Adrenal gland (tissue), 12 donors: ENCODE results near the gene HOMER1. TPM values are rescaled to one million over a fixed set of nuclear protein-coding genes. Genes with fewer than 3 reads are reported as not detected.
A peak's percentile ranks its signal among the peaks of the same experiment; 100 is the strongest.
"Not testable (repeated sequence)": the region's sequence is repeated elsewhere in the genome, so short reads cannot be mapped to it uniquely, and the experiment has no call there.

Experiments
- DNase-seq, 7 donors: peaks; one replicate each; pipeline ENCODE4 v3.0.0-alpha.2; 2019 to 2020
- H3K27ac ChIP-seq, 5 donors: fragments of 200-600 bp; sonication (generic) in 4 of 5; 1 replicate in 3 of 5; 2 replicates in 2 of 5; pipeline versions ENCODE4 v1.5.1 to v1.8.0; 2016 to 2020; ENCODE audit warnings: mild to moderate bottlenecking in 1 of 5
- H3K27me3 ChIP-seq: fragments of 200-600 bp; 2 replicates; pipeline ENCODE4 v1.8.0; 2021
- H3K36me3 ChIP-seq, 2 donors: fragments of 200-600 bp; replicated peaks in 1 of 2; 1 replicate in 1 of 2; 2 replicates in 1 of 2; pipeline versions ENCODE4 v1.5.1 to v1.8.0; 2018 to 2022
- H3K4me1 ChIP-seq, 2 donors: fragments of 200-600 bp; replicated peaks in 1 of 2; 1 replicate in 1 of 2; 2 replicates in 1 of 2; pipeline versions ENCODE4 v1.5.1 to v1.8.0; 2018 to 2021
- H3K4me3 ChIP-seq, 4 donors: fragments of 200-600 bp; sonication (generic) in 3 of 4; one replicate each; pipeline ENCODE4 v1.5.1; 2016 to 2018
- H3K9me3 ChIP-seq, 3 donors: fragments of 200-600 bp; sonication (generic) in 1 of 3; replicated peaks in 1 of 3; 1 replicate in 2 of 3; 2 replicates in 1 of 3; pipeline versions ENCODE4 v1.5.1 to v1.8.0; 2016 to 2021
- CTCF ChIP-seq, 6 experiments: fragments of 450-650 bp in 4 of 6; fragments of 200-600 bp in 2 of 6; sonication (generic) in 1 of 6; IDR thresholded peaks; 1 replicate in 5 of 6; 2 replicates in 1 of 6; pipeline versions ENCODE4 v1.5.1 to v1.8.0; 2016 to 2021; ENCODE audit warnings: antibody characterized with exemption in 6 of 6, mild to moderate bottlenecking in 2 of 6, moderate library complexity in 1 of 6
- POLR2A ChIP-seq, 2 donors: fragments of 450-650 bp; IDR thresholded peaks; one replicate each; pipeline ENCODE4 v1.6.1; 2017; ENCODE audit warnings: antibody characterized with exemption in 2 of 2, mild to moderate bottlenecking in 2 of 2, moderate library complexity in 1 of 2
- WGBS, 4 donors: extraction: QIAGEN DNeasy Blood & Tissue Kit in 2 of 4; methylation state at CpG; one replicate each; pipeline versions ENCODE4 v1.1.5 to v1.1.7; 2013 to 2017; 5-methylcytosine and 5-hydroxymethylcytosine counted together
- intact Hi-C, 2 donors: fragments of 100-400 bp; cut with DNase I; formaldehyde crosslinking; loops; one replicate each; pipeline versions ENCODE4 v1.14.1 to v1.15.0; 2022 to 2023
- polyA plus RNA-seq, 3 donors: library from polyadenylated mRNA; stranded (reverse); fragments of 200-250 nt in 2 of 3; fragments of 350-450 nt in 1 of 3; fragmentation: Illumina TruSeq in 1 of 3; extraction: RNeasy Lipid Tissue Mini Kit (QIAGEN cat#74804) in 1 of 3; gene quantifications; one replicate each; pipeline ENCODE4 v1.2.3, GENCODE V29; 2013 to 2014
- total RNA-seq, 9 donors: library from RNA; depleted of rRNA in 4 of 9; stranded (reverse); fragments of >200 nt in 4 of 9; fragments of 120-200 nt in 1 of 9; fragmentation: NEBNext Ultra II Directional in 1 of 9; extraction: Animal tissue kit (Norgen Biotek cat#: 25700) in 1 of 9; gene quantifications; one replicate each; pipeline versions ENCODE4 v1.1.0 to v1.2.4, GENCODE V29; 2013 to 2023
- donor health status: healthy with polysubstance abuse.
- donor health status: Bipolar disorder and iron deficiency.
- donor health status: DM: yes; HTN: yes; CAD: no.
- donor health status: DM: no; HTN: no; CAD: no.
- donor health status: DM: no; HTN: no; CAD: no.
- donor health status: DM: yes; HTN: yes; CAD: no.

HOMER1 gene
- total and polyA plus RNA-seq, 12 donors: 0.06 to 10.4 (median 0.78) TPM

GRCh38 chr5:79517601-79518000, 3.7 kb upstream of the HOMER1 start:
- WGBS, 4 donors: 80 to 83% (median 81%) methylated on average over 3 of the region's 3 CpGs
- intact Hi-C loops: no loop called here
- Histone ChIP-seq H3K27me3 (peaks cover 3% of the 10 kb centered on the region), H3K36me3 (no peaks in the 10 kb centered on the region), H3K4me3 (no peak overlapping the region), H3K9me3 (no peaks in the 10 kb centered on the region), H3K27ac (no peak overlapping the region), H3K4me1 (peaks cover 7 to 16% of the 10 kb centered on the region in 2 donors)
- TF ChIP-seq POLR2A (IDR thresholded peaks at IDR 0.05) (no peak), CTCF (IDR thresholded peaks at IDR 0.05) (no peak)
- DNase-seq: no peak

GRCh38 chr5:79516986-79517385, 3.1 kb upstream of the HOMER1 start:
- no peak overlapping the region for H3K4me3 ChIP-seq
- no peak for TF ChIP-seq CTCF (IDR thresholded peaks at IDR 0.05)
- no peak for TF ChIP-seq POLR2A (IDR thresholded peaks at IDR 0.05)
- no peaks in the 10 kb centered on the region for H3K36me3 ChIP-seq
- no peak overlapping the region for H3K27ac ChIP-seq
- intact Hi-C loops: no loop called here
- H3K4me1 ChIP-seq: peaks cover 7 to 22% of the 10 kb centered on the region in 2 donors
- no peak for DNase-seq
- peaks cover 3% of the 10 kb centered on the region for H3K27me3 ChIP-seq
- no peaks in the 10 kb centered on the region for H3K9me3 ChIP-seq
- WGBS, 4 donors: 39 to 59% (median 52%) methylated on average over 1 of the region's 1 CpG

GRCh38 chr5:79516331-79516730, 2.4 kb upstream of the HOMER1 start:
- intact Hi-C loops, H3K36me3 ChIP-seq, H3K9me3 ChIP-seq, H3K27me3 ChIP-seq, H3K4me3 ChIP-seq, DNase-seq, H3K27ac ChIP-seq: not testable (repeated sequence)
- whole genome bisulfite sequencing, 4 donors: 91 to 93% (median 92%) methylated on average over 14 of the region's 14 CpGs
- H3K4me1 ChIP-seq: peaks cover 7 to 24% of the 10 kb centered on the region in 2 donors

GRCh38 chr5:79514391-79515105, 614 bp upstream of the HOMER1 start:
- 2 to 3% (median 3%) methylated on average over 21 to 38 of the region's 38 CpGs for WGBS, 4 donors
- TF ChIP-seq POLR2A (IDR thresholded peaks at IDR 0.05) (peak; percentile 55 to 80), CTCF (IDR thresholded peaks at IDR 0.05) (peak in 1 of 6 experiments; percentile 4)
- intact Hi-C loops: no loop called here
- peak; percentile 74 to 95 (median 81) for DNase-seq
- Histone ChIP-seq H3K27ac (peak overlapping the region in 4 of 5 donors; percentile 63 to 93 (median 76)), H3K36me3 (no peaks in the 10 kb centered on the region), H3K4me1 (peaks cover 7 to 24% of the 10 kb centered on the region in 2 donors), H3K27me3 (peaks cover 3% of the 10 kb centered on the region), H3K4me3 (peak overlapping the region; percentile 22 to 63 (median 38)), H3K9me3 (no peaks in the 10 kb centered on the region)

- DNase-seq: peak in 2 of 7 donors; percentile 1 to 25
- WGBS, 4 donors: 0 to 3% (median 2%) methylated on average over 15 to 26 of the region's 26 CpGs
- Histone ChIP-seq H3K27me3 (peaks cover 3% of the 10 kb centered on the region), H3K9me3 (no peaks in the 10 kb centered on the region), H3K4me3 (peak overlapping the region in 3 of 4 donors; percentile 35 to 63 (median 41)), H3K27ac (peak overlapping the region in 3 of 5 donors; percentile 65 to 93 (median 88)), H3K36me3 (no peaks in the 10 kb centered on the region), H3K4me1 (peaks cover 7 to 24% of the 10 kb centered on the region in 2 donors)
- TF ChIP-seq POLR2A (IDR thresholded peaks at IDR 0.05): no peak
- no peak for TF ChIP-seq CTCF (IDR thresholded peaks at IDR 0.05)
- intact Hi-C loops: no loop called here
Measured at GRCh38 chr5:79513308-79513703, 628 bp downstream of the HOMER1 start.
